NCI-H146 treated with DMSO at 0.1 percent for 48 hours (cell line): ENCODE measurements around the gene ANK2.

Experiments used
- DNase-seq: peaks from one replicate; lab custom pipeline; 2025; ENCODE audit not compliant: unreplicated experiment; lab: John Stamatoyannopoulos, UW

The ANK2 gene

GRCh38 chr4:113330200-113330599, 280.7 kb downstream of the ANK2 start:
- DNase-seq = no peak

DNA sequence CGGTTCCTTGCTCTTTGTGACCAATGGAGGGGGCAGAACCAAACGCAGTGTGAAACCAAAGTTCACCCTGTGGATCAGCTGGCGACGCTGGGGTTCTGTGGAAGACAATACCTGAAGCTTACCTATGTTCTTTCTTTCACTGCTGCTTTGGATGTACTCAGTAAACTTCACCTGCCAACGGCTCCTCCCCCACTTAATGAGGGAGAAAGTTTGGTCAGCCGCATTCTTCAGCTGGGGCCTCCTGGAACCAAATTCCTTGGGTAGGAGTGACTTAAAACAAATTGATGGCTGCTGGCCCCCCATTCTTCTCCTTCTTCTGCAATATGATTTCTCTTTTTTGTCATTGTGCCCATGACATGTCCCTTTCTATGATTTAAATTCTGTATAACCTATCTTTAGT, 282.4 kb downstream of the ANK2 start:
- DNase-seq = no peak

GRCh38 chr4:113332701-113333100, 283.2 kb downstream of the ANK2 start:
- no peak for DNase-seq

DNA sequence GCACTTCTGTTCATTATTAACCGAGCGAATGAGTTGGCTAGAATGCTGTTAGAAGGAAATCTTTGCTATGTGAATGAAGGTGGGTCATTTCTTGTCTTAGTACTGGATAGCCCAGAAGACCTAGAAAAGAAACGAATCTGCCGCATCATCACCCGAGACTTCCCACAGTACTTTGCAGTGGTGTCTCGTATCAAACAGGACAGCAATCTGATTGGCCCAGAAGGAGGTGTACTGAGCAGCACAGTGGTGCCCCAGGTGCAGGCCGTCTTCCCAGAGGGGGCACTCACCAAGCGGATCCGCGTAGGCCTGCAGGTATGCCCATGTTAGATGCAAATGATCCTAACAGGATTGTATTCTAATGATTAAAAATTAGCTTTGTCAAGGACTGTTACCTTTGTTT, 286.3 kb downstream of the ANK2 start:
- DNase-seq = no peak

DNA sequence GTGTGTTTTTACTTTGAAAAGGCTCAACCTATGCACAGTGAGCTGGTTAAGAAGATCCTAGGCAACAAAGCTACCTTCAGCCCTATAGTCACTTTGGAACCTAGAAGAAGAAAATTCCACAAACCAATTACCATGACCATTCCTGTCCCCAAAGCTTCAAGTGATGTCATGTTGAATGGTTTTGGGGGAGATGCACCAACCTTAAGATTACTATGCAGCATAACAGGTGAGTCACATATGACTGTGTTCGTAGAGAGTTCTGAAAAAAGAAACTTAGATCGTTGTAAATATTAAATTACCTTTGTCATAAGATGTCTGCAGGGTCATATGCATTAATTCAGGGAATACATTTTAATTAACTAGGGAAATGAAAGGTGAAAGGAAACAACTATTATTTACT, 287.1 kb downstream of the ANK2 start:
- no peak for DNase-seq

- no peak for DNase-seq
Measured at GRCh38 chr4:113339430-113339813, 290.0 kb downstream of the ANK2 start.

DNA sequence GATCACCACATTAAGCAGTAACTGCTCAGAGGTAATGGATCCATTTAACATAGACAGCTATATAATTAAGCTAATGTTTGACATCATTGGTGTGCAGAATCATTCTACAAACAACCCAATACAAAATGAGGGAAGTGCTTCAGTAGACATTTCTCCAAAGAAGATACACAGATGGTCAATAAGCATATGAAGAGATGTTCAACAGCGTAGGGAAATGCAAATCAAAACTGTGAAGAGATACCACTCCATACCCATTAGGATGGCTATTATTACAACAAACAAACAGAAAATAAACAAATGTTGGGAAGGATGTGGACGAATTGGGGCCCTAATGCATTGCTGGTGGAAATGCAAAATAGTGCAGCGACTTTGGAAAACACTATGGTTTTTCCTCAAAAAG, 294.6 kb downstream of the ANK2 start:
- no peak for DNase-seq

- no peak for DNase-seq
Measured at GRCh38 chr4:113347245-113347644, 297.8 kb downstream of the ANK2 start.

- no peak for DNase-seq
Measured at GRCh38 chr4:113349430-113349829, 300.0 kb downstream of the ANK2 start.

- DNase-seq = no peak
Measured at GRCh38 chr4:113350576-113350975, 301.1 kb downstream of the ANK2 start.

- no peak for DNase-seq
Measured at GRCh38 chr4:113355550-113356371, 306.3 kb downstream of the ANK2 start.

GRCh38 chr4:113356453-113356852, 307.0 kb downstream of the ANK2 start:
- DNase-seq = no peak

DNA sequence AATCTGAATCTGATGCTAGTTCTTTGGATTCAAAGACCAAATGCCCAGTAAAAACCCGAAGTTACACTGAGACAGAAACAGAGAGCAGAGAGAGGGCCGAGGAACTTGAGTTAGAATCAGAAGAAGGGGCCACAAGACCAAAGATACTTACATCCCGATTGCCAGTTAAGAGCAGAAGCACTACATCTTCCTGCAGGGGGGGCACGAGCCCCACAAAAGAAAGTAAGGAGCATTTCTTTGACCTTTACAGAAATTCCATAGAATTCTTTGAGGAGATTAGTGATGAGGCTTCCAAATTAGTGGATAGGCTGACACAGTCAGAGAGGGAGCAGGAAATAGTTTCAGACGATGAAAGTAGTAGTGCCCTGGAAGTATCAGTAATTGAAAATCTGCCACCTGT, 309.3 kb downstream of the ANK2 start:
- DNase-seq = no peak

- DNase-seq = no peak
Measured at GRCh38 chr4:113365377-113365776, 315.9 kb downstream of the ANK2 start.

DNA sequence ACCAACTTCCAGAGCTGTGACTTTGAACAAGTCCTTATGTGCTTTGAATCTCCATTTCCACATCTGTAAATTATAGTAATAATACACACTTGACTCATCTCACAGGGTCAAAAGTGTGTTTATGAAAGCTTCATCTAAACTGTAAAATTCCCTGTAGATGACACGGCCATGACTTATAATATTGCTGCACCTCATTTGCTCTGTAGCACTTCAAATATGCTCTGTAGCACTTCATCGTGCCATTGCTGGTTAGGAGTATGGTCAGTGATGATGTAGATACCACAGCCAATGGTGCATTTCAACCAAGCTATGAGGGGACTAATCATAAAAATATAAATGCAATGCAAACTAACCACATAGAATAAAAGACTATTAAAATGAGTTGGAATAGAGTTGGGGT, 318.6 kb downstream of the ANK2 start:
- no peak for DNase-seq

DNA sequence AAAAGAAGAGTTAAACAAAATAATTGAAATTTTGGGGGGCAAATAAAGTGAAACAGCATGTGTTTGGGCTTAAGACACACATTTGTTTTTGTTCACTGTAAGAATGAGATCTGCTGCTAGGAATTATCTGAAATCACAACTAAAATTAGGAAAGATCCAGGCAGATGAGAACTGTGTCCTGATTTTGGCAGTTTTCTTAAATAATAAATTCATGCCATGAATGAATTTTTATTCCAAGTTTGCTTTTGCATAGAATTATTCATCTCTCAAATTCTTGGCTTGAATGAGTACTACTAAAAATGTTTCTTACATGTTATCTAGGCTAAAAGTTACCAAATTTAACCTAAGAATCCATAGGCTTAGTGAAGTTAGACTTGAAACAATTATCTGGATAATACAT, 321.7 kb downstream of the ANK2 start:
- DNase-seq = no peak

GRCh38 chr4:113375964-113376666, 326.7 kb downstream of the ANK2 start:
- no peak for DNase-seq

GRCh38 chr4:113378836-113379235, 329.4 kb downstream of the ANK2 start:
- no peak for DNase-seq

- DNase-seq = no peak
Measured at GRCh38 chr4:113382704-113383103, 333.3 kb downstream of the ANK2 start.

DNA sequence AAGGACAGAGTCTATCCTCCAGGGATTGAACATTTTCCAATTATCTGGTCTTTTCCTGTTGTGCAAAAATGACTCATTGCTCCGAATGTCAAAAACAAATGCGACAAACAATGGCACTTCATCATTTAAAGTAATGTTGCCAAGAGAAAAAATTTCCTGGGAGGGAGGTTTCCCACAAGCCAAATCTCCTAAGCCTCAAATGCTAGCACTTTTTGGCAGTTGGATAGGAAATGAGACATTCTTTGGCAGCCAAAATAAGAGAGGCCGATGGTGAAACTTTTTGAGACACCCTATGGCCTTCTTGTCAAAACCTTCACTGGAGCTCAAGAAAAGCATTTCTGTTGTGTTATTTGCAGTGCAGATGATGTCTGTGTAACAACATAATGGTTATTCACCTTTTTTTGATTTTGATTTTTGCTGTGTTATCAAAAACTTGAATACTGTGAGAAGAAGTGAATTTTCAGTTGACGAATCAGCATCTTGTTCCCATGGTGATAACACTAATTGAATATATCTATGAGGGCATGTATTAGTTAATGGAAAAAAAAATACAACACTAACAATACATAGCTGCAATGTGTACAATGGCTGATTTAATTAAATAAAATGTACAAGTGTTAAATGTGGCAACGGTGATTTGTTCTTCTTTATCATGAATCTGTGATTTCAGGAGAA, 333.8 kb downstream of the ANK2 start:
- no peak for DNase-seq

DNA sequence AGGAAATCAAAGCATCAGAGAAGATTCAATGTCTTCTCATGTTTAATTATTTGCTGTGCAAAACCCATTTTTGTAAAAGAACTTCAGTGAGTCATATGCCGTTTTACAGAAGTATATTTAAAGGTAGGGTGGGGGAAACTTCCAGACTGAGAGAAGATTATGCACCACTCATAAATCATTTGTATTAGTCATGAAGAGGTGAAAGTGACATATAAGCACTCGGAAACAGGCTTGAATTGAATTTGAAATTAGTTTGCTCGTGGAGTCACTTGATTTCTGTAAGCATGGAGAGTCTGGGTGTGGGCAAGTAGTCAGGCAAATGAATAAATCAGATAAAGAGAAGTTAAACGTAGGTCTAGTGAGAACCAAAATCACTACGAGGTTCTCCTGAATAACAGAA, 335.1 kb downstream of the ANK2 start:
- no peak for DNase-seq

- no peak for DNase-seq
Measured at GRCh38 chr4:113385281-113385899, 335.9 kb downstream of the ANK2 start.
